ENCODE data around the gene NCAPG2.

NCAPG2 gene, protein sequence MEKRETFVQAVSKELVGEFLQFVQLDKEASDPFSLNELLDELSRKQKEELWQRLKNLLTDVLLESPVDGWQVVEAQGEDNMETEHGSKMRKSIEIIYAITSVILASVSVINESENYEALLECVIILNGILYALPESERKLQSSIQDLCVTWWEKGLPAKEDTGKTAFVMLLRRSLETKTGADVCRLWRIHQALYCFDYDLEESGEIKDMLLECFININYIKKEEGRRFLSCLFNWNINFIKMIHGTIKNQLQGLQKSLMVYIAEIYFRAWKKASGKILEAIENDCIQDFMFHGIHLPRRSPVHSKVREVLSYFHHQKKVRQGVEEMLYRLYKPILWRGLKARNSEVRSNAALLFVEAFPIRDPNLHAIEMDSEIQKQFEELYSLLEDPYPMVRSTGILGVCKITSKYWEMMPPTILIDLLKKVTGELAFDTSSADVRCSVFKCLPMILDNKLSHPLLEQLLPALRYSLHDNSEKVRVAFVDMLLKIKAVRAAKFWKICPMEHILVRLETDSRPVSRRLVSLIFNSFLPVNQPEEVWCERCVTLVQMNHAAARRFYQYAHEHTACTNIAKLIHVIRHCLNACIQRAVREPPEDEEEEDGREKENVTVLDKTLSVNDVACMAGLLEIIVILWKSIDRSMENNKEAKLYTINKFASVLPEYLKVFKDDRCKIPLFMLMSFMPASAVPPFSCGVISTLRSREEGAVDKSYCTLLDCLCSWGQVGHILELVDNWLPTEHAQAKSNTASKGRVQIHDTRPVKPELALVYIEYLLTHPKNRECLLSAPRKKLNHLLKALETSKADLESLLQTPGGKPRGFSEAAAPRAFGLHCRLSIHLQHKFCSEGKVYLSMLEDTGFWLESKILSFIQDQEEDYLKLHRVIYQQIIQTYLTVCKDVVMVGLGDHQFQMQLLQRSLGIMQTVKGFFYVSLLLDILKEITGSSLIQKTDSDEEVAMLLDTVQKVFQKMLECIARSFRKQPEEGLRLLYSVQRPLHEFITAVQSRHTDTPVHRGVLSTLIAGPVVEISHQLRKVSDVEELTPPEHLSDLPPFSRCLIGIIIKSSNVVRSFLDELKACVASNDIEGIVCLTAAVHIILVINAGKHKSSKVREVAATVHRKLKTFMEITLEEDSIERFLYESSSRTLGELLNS

GRCh38 chr7:158704524-158705233 lies at the start of gene NCAPG2:
NCAPG2 (minus strand) TSS chr7:158704804; CDS start chr7:158701899, 2,905 bp downstream.
- peak; percentile 96 to 98 for DNase-seq (ENCODE audit: low read depth in 2 of 2)

GRCh38 chr7:158753900-158754299 lies 49.3 kb upstream of the NCAPG2 start:
- no peak for DNase-seq (ENCODE audit: low read depth in 2 of 2)

GRCh38 chr7:158751751-158752150 lies 47.1 kb upstream of the NCAPG2 start:
- no peak for DNase-seq (ENCODE audit: low read depth in 2 of 2)

DNA sequence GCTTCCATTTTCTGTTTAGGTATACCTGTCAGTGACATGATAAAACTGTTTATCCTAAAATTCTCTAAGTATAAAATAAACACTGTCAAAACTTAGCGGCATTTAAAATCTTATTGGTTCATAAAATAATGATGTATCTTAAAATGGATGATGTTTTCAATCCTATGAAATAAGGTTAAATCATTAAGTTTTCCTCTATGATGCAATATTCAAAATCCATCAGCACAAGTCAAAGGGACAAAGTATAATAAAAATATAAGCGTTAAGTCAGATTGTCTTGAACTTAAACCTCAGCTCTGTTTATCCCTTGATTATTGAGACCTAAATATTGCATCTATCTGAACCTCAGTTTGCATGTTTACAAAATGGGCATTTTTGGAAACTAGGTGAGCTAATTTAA lies 46.6 kb upstream of the NCAPG2 start:
- DNase-seq (ENCODE audit: low read depth in 2 of 2) = no peak

GRCh38 chr7:158750702-158751101 lies 46.1 kb upstream of the NCAPG2 start:
- DNase-seq (ENCODE audit: low read depth in 2 of 2) = no peak

GRCh38 chr7:158749396-158749795 lies 44.8 kb upstream of the NCAPG2 start:
- no peak for DNase-seq (ENCODE audit: low read depth in 2 of 2)

- DNase-seq (ENCODE audit: low read depth in 2 of 2) = no peak
Measured at GRCh38 chr7:158748335-158748734, 43.7 kb upstream of the NCAPG2 start.

GRCh38 chr7:158747408-158747807 lies 42.8 kb upstream of the NCAPG2 start:
- no peak for DNase-seq (ENCODE audit: low read depth in 2 of 2)

GRCh38 chr7:158746957-158747356 lies 42.4 kb upstream of the NCAPG2 start:
- no peak for DNase-seq (ENCODE audit: low read depth in 2 of 2)

- no peak for DNase-seq (ENCODE audit: low read depth in 2 of 2)
Measured at GRCh38 chr7:158745057-158745715, 40.6 kb upstream of the NCAPG2 start.

- DNase-seq (ENCODE audit: low read depth in 2 of 2) = no peak
Measured at GRCh38 chr7:158744070-158744469, 39.5 kb upstream of the NCAPG2 start.

- DNase-seq (ENCODE audit: low read depth in 2 of 2) = no peak
Measured at GRCh38 chr7:158743219-158743618, 38.6 kb upstream of the NCAPG2 start.

DNA sequence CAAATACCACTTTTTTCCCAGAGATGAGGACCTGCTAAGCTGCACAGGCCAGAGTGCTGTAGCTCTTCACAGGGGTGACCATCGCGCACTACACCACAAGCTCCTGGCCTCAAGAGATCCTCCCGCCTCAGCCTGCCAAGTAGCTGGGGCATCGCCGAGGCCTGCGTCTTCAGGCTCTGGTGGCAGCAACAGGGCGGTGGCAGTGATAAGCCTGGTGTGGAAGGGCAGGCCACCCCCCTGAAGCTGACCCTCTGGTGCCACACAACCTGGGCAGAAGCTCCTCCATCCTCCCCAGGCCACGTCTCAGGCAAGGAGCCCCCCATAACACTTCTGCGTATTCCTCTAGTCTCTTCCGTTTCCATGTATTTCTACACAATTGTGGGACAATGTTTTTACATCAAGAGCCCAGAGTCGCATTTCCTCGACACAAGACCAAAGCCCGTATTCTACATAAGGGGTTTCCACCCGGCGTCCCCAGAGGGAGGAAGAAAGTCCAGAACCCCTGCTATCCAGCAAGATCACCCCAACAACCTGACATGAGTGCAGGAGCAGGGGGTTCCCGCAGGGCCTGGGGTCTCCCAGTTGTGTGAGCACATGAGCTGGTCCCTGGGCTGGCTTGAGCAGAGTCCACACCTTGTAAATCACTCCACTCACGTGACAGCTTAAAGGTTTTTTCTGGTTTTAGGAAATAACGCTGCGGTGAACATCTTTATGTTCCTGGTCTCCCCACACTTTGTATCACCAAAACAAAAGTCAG lies 37.6 kb upstream of the NCAPG2 start:
- no peak for DNase-seq (ENCODE audit: low read depth in 2 of 2)

DNA sequence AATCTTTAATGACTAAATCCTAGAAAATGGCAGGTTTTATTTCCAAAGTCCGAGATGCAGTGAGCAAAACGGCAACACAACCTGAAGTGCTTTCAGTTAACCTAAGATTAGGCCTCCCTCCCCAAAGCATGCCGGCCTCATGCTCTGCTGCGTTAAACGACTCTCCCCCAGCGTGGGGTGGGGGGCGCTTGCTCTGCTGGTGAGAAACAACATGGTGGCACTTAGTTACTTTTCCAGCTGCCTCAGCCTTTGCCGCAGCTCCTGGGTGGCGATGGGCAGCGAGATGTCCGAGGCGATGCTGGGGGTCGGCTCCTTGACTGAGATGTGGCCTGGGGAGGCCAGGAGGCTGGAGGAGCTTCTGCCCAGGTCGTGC lies 36.7 kb upstream of the NCAPG2 start:
- DNase-seq (ENCODE audit: low read depth in 2 of 2) = no peak

GRCh38 chr7:158740657-158741293 lies 36.2 kb upstream of the NCAPG2 start:
- no peak for DNase-seq (ENCODE audit: low read depth in 2 of 2)

DNA sequence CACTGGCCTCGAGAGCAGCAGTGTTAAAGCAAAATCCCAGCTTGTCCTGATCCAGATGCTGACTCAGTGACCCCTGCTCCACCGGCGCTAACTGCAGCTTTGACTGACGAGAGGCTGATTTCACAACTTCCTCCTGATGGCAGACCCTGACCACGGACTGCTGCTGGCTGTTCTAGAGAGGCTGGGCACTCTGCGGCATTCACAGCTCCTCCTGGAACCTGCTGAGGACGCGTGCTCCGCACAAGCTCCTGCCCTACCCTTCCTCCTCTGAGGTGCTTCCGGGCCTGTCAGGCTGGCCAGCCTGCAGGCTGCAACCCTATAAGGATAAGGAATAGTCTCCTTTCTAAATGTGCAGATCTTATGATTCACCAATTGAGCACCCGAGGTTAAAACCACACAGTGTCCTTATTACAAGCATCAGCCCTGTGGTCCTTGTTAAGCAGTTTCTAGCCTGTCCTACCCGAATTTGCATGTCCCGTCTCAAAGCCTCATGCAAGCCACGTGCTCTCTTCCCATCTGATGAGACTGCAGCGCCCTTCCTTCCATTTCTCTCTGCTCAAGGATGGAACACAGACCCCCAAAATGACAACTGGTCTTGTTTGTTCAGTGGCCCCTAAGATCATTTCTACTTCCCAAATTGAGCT lies 35.5 kb upstream of the NCAPG2 start:
- no peak for DNase-seq (ENCODE audit: low read depth in 2 of 2)

DNA sequence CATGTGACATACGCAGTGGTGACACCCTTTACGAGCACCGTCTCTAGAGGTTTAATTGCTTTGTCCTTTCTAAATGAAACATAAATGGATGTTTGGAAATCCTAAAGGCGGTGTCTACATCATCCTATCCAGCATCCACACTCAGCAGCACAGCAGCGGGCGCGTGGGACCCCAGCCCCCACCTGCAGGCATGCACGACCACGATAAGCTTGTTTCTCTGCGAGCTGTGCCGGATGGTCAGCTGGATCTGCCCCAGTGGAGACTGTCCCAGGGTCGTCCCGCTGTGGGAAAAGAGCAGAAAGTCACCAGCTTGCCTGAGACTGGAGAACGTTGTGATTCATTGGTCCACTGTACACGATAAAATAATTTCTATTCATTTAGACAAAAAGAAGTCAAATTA lies 34.2 kb upstream of the NCAPG2 start:
- no peak for DNase-seq (ENCODE audit: low read depth in 2 of 2)

DNA sequence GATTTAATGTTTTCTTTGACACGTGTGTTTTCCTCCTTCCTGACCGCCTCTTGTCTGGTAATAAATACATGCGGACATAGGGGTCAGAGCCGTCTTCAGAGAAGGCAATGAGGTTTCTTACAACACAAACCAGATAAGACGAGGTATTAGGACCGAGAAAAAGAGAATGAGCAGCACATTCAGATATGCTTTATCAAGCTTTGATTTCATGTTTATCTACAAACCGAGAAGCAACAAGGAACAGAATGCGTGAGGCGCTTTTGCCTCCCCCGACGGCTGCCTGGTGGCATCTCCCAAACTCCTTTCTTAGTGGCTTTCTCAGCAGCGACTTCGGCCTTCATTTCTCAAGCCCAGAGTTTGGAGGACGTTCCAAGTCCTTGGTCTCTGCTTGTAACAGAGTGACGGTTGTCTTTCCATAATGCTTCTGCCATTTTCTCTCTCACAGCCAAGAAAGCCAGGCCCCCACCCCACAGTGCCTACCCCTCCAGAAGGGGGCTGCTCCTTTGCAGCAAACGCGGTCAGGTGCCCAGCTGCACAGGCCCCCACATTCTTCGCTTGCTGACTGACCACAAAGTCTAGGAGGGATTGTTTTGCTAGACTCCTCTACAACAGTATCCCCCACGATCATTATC lies 32.6 kb upstream of the NCAPG2 start:
- no peak for DNase-seq (ENCODE audit: low read depth in 2 of 2)

DNA sequence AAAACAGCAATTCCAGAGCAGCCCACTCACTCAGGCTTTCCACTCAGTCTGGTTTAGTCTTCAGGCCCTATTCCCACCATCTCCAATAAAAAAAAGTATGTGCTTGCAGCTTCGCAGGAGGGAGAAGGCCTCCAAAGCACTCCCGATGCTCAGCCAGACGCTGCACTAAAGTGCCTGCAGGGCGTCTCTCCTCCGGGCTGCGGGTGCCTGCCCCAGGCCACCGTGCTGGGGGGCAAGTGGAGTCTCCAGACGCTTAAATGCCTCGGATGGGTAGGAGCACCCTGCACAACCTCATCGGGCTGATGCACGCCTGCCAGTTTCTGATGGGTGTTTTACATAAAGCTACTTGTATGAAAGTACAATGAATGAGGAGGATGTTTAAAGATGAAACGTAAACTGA lies 31.3 kb upstream of the NCAPG2 start:
- DNase-seq (ENCODE audit: low read depth in 2 of 2) = no peak

All from stimulated activated CD4-positive, alpha-beta T cell treated with anti-CD3 and anti-CD28 coated beads, Interleukin-1b, Interleukin-23, amount 100 ng/mL, for 1 hour (primary cell).